Stimulated activated naive CD8-positive, alpha-beta T cell treated with anti-CD3 and anti-CD28 coated beads, Interleukin-15, Interleukin-2, amounts not matched to agents 100 U/mL and 50 U/mL, for 24 hours (primary cell): ENCODE data around the gene DUSP16.
"Not testable (repeated sequence)": the region's sequence is repeated elsewhere in the genome, so short reads cannot be mapped to it uniquely, and the experiment has no call there.

Source experiments
- ATAC-seq: fragments of 150-1000 bp; cut with Tn5 transposase; one replicate; pipeline ENCODE4 v1.10.0; 2021
- DNase-seq: peaks from one replicate; pipeline ENCODE4 v3.0.0; 2021

The DUSP16 gene, protein sequence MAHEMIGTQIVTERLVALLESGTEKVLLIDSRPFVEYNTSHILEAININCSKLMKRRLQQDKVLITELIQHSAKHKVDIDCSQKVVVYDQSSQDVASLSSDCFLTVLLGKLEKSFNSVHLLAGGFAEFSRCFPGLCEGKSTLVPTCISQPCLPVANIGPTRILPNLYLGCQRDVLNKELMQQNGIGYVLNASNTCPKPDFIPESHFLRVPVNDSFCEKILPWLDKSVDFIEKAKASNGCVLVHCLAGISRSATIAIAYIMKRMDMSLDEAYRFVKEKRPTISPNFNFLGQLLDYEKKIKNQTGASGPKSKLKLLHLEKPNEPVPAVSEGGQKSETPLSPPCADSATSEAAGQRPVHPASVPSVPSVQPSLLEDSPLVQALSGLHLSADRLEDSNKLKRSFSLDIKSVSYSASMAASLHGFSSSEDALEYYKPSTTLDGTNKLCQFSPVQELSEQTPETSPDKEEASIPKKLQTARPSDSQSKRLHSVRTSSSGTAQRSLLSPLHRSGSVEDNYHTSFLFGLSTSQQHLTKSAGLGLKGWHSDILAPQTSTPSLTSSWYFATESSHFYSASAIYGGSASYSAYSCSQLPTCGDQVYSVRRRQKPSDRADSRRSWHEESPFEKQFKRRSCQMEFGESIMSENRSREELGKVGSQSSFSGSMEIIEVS

DNA sequence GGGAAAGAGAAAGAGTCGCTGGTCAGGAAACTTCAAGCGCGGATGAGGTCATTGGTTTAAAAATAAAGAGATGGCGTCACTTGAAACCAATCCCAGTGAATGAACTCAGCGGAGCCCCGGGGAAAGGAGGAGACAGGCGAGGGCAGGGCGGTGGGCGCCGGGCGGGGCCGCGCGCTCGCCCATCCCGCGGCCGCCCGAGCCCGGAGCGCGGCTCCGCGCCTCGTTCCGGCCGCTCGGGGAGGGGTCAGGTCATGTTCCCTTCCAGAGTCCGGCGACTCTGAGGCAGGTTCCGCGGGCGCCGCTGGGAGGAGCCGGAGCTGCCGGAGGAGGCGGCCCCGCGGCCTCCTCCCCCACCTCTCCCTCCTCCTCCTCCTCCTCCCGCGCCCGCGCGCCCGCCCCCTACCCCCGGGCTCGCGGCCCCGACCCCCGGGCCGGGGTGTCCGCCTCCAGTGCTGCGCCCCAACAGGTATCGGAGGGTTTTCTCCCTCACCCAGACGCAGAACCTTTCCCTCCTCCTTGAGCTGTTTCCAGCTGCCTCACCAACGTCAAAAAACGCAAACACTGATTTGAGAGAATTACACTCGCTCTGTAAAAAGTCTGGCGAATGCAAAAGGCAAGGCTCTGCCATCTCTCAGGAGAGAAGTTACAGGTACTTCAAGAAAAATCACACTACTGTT, at the start of gene DUSP16:
Gene DUSP16, minus strand, starts transcription at position 279 of the 677 bp plus-strand sequence. CDS start 41,765 bp downstream, outside the sequence.
- peak; percentile 83 for ATAC-seq
- DNase-seq: peak; percentile 76

DNA sequence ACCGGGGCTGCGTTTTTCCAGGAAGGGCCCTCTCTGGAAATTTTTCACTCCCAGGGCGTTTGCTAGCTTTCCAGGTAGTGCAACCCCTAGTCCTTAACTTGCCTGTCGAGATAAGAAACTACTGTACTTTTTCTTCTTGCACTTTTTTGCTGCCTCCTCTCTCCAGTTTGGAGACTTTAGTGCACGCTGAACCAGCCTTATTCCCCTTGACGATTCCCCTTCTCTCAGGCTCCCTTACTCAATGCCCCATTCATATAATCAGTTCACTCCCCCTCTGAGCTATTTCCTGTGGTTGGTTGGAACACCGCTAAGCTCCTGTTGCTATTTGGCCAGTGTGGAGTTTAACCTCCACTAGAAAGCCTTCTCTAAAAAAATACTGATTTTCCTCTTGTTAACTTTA, 49.7 kb upstream of the DUSP16 start:
- DNase-seq: no peak
- peak; percentile 37 for ATAC-seq

DNA sequence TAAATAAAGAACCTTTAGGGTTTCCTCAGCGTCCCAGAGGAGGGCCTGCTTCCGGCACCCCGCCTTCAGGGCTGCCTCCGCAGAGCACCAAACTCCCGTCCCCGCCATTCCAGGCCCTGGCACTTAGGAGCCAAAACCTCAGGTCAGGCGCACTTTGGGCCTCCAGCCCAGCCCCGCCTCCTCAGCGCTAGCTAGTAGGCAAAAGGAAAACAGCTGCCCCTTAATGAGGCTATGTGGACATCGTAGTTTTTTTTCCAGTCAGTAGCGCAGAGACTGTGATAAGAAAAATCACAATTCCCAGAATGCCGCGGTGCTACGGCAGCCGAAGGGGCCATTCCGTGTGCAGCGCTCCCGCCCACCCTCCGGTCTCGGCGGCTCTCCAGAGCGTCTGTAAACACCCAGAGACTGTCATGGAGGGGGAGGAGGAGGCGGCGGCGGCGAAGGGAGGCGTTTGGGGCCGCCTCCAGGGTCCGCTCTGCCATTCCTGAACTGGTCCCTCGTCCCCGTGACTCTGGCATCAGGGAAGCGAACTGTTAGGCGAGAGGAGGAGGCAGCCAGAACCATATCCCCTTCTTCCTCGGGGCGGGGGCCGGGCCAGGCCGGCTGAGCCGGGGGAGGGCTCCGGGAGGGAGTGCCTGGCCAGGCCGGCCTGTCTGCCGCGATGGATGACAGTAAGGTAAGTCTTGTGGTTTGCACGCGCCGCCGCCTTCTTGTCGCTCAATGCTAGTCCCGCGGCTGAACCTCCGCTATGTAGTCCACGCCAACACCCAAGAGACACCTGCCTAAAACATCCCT, 49.0 kb upstream of the DUSP16 start, which contains the start of gene CREBL2:
Gene CREBL2, plus strand, starts transcription at position 365 of the 795 bp plus-strand sequence. Its CDS starts 297 bp downstream, at position 662.
- peak; percentile 85 for DNase-seq
- ATAC-seq: peak; percentile 86

DNA sequence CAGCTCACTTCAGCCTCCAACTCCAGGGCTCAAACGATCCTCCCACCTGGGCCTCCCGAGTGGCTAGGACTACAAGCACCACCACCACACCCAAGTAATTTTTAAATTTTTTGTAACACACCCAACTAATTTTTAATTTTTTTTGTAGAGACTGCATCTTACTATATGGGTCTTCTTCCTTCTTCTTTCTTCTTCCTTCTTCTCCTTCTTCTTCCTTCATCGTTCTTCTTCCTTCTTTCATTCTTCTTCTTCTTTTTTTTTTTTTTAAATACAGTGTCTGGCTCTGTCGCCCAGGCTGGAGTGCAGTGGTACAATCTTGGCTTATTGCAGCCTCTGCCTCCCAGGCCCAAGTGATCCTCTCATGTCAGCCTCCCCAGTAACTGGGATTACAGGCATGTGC, 48.0 kb upstream of the DUSP16 start:
- DNase-seq: no peak
- no peak for ATAC-seq

DNA sequence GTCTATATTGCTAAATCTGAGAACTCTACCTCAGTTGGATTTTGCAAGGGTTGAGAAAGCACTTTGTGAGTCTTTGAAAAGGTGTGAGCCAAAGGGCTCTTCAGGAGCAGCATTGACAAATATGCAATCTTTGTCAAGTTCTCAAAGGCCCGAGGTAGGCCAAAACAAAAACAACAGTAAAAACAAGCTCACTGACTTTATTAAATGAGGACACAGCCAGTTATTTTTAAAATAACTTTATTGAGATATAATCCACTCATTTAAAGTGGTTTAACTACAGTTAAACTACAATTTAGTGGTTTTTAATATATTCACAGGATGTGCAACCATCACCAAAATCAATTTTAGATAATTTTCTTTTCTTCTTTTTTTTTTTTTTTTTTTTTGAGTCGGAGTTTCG, 47.0 kb upstream of the DUSP16 start:
- ATAC-seq (no peak), DNase-seq (no peak)

DNA sequence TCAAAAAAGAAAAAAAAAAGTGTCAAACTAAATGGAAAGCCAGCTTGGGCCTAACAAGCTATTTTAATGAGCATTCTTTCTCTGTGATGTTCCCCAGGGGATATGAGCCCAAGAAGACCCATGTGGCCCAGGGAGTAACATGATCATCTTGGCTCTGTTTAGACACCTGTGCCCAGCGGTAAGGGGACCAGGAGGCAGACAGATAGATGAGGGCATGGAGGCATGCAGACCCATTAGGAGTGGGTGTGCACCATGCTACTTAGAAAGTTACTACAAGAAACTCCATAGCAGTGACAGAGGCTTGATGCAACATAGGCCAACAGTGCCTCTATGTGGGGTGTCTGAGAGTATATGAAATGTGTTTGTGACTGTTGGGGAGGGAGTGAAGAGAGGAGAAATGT, 45.9 kb upstream of the DUSP16 start:
- ATAC-seq (no peak), DNase-seq (no peak)

DNA sequence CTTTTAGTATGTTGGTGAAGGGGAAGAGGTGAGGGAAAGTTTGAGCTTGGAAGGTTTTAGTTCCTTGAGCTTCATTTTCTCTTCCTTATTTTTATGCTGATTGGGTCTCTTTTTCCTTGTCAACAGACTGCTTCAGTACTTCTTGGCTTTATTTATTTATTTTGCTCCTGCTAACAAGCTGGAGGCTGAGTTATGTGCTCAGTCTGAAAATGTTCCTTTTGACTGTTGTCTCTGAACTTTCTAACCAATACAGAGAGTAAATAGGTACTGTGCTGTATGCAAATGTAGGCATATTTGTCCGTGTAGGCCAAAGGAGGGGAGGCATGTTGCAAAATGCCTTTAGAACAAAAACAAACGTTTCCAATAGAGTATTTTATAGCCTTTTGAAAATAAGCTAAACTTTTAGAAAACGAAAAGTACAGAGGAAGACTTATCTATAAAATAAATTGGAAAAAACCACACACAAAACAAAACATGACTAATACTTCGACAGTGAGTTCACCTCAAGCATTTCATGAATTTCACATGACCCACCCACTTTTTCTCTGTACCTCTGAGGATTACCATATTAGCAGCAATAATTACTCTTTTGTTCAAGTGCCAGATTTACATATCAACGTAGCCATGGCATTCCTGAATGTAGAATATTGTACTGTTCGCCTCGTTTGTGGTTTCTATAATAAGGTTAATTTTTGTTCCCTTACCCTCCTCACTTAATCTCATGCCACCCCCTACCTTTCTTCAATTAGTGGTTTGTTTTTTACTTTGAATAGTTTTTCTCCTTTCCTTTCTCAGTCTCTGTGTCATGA, 44.3 kb upstream of the DUSP16 start:
- ATAC-seq (no peak), DNase-seq (no peak)

DNA sequence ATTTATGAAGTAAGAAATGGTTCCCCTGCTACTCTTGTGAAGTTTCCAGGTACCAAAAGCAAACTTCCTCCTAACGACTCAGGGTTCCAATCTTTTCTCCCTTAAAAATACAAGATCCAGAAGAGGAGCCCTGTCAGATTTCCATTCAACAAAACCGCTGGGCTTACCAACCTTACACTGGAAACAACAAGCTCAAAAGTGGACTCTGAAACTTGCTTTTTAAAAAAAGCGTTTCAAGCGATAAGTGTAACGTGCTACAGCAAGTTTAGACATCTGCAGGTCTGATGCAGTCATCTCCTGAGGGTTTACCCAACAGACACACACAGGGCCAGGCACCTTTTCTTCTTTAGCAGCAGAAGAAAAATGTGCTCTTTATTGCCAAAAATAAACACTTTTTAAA, 42.1 kb upstream of the DUSP16 start:
- no peak for ATAC-seq
- DNase-seq: no peak

DNA sequence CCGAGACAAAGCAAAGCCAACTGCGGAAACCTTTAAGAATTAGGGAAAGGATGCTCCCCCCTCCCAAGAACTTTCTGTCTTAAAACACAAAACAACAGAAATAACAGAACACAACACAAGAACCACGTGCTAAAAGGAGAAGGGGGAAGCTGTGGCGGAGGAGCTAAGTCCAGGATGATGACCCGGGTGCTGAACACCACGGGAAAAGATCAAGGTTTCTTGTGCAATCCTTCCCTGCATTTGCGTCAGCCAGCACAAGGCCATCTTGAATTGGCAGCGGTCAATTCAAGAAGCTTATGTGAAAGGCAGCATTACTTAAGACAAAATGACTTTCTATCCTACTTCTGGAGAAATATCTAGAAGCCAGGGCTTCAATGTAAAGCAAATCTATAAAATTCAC, 38.0 kb upstream of the DUSP16 start:
- DNase-seq (no peak), ATAC-seq (no peak)

DNA sequence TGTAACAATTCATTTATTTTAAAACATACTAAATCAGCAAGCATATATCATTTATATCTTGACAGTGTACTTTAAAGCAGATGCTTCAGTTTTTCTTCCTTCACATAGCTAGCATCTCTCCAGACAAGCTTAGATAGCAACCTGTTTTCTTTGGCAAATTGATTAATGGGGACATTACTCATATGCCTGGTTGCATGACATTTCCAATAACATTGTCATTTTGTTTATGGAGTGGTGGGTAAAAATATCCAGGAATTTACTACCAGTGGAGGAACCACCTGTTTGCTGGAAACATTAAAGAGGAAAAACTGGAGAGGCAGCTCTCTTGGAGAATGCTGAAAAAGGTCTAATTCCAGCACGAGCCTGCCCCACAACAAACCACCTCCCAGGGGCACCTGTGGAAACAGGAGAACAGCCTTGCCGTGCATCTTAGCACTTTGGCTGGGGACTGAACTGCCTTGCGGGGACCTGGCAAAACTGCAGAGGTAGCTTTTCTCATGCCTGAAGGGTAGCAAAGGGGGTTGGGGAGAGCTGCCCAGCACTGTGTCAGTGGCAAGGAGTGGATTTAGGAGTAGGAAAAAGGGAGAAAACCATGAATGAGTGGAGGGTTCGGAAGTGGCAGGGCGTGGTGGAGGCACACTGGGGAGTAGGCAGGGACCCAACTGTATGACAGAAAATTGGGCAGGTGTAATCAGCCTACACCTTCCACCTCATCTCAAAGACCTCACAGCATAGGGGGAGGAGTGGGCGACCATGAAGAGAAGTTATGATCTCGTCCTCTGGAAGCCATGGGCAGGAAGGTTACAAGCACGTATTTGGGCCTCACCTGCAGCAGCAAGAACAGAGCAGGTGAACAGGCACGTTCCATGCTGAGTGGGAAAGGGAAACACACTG, 37.3 kb upstream of the DUSP16 start:
- DNase-seq (no peak), ATAC-seq (no peak)

DNA sequence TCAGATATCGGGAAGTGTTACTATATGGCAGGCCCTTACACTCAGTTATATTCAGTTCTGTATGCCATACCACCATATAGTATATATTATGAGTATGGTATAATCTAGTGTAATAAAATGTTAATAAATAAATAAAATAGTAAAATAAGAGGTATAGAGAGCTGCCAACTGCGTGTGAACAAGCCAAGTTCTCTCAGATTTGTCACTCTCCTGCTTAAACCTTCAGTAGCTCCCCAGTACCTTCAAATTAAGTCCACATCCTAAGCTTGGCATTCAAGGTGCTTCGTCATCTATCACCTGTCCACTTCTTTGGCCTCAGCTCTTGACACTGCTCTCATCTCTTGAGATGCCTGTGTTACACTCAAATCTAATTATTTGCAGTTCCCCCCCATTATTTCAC, 36.2 kb upstream of the DUSP16 start:
- DNase-seq (no peak), ATAC-seq (no peak)

DNA sequence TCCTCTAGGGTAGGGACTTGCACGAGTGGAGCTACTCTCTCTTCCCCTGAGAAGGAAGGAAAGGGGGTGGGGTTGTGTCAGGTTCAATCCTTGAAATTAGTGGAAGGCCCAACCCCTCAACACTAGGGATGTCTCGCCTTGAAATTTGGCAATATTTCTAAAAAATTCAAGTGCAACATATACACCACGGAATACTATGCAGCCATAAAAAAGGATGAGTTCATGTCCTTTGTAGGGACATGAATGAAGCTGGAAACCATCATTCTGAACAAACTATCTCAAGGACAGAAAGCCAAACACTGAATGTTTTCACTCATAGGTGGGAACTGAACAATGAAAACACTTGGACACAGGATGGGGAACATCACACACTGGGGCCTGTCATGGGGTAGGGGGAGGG, 33.9 kb upstream of the DUSP16 start:
- not testable (repeated sequence) for DNase-seq, ATAC-seq

DNA sequence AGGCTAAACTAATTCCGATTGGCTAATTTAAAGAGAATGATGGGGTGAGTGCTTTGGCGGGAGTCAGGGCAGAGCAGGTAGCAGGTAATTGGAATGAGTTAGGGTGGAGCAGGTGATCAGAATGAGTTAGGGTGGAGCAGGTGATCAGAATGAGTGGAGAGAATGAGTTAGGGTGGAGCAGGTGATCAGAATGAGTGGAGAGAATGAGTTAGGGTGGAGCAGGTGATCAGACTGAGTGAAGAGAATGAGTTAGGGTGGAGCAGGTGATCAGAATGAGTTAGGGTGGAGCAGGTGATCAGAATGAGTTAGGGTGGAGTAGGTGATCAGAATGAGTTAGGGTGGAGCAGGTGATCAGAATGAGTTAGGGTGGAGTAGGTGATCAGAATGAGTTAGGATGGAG, 33.3 kb upstream of the DUSP16 start:
- ATAC-seq, DNase-seq: not testable (repeated sequence)

DNA sequence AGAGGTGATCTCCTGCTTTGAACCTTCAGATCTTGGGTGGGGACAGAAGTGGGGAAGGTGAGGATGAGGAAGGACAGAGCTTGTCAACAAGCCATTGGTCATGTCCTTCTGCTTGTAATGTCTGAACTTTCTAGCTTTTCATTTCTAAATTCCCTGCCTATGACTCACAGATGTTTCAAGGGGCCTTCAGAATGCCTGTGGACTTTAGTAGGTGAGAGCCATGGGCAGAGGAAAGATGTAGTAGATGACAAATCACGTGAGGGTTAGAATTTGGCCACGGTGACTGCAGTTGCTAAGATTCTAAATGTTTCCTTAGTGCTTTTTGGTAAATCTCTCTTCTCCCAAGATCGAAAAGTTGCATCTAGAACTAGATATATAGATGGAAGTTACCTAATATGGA, 30.3 kb upstream of the DUSP16 start:
- ATAC-seq (no peak), DNase-seq (no peak)

DNA sequence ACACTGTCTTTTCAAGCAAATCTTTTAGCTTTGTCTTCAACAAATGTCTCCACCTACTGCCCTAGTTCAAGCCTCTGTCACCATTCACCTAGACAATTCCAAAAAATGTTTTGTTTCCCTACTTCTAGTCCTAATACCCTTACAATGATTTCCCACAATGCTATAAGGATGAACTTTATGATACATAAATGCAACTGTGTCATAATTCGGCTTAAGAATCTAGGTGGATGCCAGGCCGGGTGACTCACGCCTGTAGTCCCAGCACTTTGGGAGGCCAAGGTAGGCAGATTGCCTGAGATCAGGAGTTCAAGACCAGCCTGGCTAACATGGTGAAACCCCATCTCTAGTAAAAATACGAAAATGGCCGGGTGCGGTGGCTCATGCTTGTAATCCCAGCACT, 28.3 kb upstream of the DUSP16 start:
- DNase-seq: no peak

DNA sequence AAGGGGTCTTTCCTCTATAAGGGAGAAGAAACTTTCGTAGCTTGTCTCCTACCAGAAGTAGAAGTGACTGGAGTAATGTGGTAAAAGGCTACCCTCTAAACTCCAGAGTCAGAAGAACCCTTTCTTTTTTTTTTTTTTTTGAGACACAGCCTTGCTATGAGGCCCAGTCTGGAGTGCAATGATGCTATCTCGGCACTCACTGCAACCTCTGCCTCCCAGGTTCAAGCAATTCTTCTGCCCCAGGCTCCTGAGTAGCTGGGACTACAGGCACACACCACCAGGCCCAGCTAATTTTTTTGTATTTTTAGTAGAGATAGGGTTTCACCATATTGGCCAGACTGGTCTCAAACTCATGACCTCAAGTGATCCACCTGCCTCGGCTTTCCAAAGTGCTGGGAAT, 25.8 kb upstream of the DUSP16 start:
- DNase-seq, ATAC-seq: not testable (repeated sequence)

More for the DNA sequence above, 28.3 kb upstream of the DUSP16 start:
- ATAC-seq: no peak

DNA sequence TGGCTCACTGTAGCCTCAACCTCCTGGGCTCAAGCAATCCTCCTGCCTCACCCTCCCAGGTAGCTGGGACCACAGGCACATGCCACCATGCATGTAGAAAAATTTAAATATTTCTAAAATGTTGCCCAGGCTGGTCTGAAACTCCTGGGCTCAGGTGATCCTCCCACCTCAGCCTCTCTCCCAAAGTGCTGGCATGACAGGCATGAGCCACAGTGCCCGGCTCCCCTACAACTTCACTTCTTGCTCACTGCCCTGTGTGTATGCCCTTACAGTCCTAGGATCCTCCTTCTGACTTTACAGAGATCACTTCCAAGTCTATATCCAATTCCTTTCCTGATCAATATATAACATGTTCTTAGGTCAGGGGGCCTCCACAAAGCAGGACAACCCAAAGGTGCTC, 25.2 kb upstream of the DUSP16 start:
- no peak for DNase-seq
- no peak for ATAC-seq

DNA sequence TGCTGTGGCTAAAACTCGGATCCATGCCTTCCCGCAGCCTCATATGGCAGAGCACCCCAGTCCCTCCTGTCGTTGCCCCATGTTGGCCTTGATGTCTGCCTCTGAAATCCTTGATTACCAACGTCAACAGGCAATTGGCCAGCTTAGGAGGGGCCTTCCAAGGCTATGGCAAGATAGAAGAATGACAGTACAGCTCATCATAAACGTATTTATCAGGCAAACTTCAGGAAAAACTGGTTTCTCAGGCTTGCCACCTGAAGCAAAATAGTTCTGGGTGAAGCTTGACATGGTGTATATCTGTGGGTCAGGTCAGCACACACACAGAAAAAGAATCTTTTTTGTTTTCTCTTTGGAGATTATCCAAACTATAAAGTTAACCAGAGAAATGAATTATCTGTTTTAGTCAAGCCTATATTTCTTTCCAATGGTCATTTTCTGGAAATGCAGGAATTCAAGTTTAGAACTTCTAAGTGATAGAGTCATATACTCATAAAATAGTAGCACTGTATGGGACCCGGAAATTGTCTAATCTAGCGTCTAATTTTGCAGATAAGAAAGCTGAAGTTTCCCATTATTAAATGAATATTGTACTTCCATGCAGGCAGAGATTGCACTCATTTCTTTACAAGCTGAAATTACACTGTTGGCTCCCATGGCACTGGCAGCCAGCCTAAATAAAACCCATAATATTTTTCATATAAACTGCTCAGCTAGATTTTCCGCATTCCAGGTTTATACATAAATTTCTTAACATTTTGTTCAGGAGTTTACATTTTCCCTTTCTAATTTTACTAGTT, 24.4 kb upstream of the DUSP16 start:
- ATAC-seq (no peak), DNase-seq (no peak)

DNA sequence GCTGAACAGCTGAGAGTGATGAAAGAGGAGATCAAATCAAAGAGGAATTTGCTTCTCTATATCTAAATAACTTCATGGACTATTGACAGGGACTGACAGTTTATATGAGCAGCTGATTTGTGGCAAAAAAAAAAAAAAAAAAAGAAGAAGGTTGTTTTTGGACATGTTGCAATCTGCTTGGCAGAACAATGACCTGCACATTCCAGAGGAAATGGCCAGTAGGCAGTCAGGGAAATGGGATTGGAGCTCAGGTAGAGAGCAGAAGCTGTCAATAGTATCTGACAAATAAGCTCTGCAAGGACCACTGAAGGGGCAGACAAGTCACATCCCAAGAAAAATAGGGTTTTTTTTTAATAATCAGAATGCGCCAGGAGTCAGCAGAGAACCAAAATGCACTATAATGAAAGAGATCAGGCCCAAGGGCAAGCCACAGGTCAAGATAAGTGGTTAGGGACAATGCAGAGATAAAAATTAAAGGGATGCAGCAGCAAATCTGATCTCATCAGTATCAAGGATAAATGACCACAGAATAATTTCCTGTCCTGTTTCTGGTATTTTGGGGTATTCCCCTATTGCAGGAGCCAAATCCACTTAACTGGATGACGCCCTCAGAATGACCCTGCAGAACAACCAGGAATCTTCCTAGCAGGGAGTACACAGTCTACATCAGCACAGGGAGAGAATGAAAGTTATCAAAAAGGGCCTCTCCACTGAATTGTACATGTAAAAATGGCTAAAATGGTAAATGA, 22.6 kb upstream of the DUSP16 start:
- DNase-seq: no peak
- ATAC-seq: no peak
